ENCODE results near the gene CIC.

Gene CIC

GRCh38 chr19:42278452-42279154 lies 9.6 kb downstream of the CIC start:
- no peak for DNase-seq

- no peak for DNase-seq
Measured at GRCh38 chr19:42279155-42279901, 10.3 kb downstream of the CIC start.

GRCh38 chr19:42279902-42280814 lies 11.1 kb downstream of the CIC start:
- peak; percentile 77 for DNase-seq

- no peak for DNase-seq
Measured at GRCh38 chr19:42280815-42281145, 11.7 kb downstream of the CIC start.

GRCh38 chr19:42281146-42281826 lies 12.2 kb downstream of the CIC start:
- peak; percentile 32 for DNase-seq

GRCh38 chr19:42281827-42282762 lies 13.0 kb downstream of the CIC start:
- no peak for DNase-seq

- no peak for DNase-seq
Measured at GRCh38 chr19:42282819-42283187, 13.8 kb downstream of the CIC start.

GRCh38 chr19:42283188-42284065 lies 14.4 kb downstream of the CIC start:
- peak; percentile 85 for DNase-seq

- peak; percentile 21 for DNase-seq
Measured at GRCh38 chr19:42284066-42284501, 15.0 kb downstream of the CIC start.

- DNase-seq: no peak
Measured at GRCh38 chr19:42284591-42285341, 15.7 kb downstream of the CIC start.

GRCh38 chr19:42285541-42285941 lies 16.5 kb downstream of the CIC start:
- DNase-seq: no peak

- no peak for DNase-seq
Measured at GRCh38 chr19:42285988-42286348, 16.9 kb downstream of the CIC start.

GRCh38 chr19:42286349-42287016 lies 17.4 kb downstream of the CIC start:
- no peak for DNase-seq

GRCh38 chr19:42287017-42287826 lies 18.2 kb downstream of the CIC start:
- no peak for DNase-seq

GRCh38 chr19:42287827-42288107 lies 18.7 kb downstream of the CIC start:
- no peak for DNase-seq

GRCh38 chr19:42288387-42288786 lies 19.3 kb downstream of the CIC start:
- no peak for DNase-seq

GRCh38 chr19:42288881-42289555 lies 20.0 kb downstream of the CIC start:
- DNase-seq: no peak

- DNase-seq: no peak
Measured at GRCh38 chr19:42289556-42290041, 20.5 kb downstream of the CIC start.

Data from DMS153 (cell line).